Stimulated activated CD4-positive, alpha-beta T cell treated with anti-CD3 and anti-CD28 coated beads, TNF-alpha, amount 100 ng/mL, for 1 hour (primary cell): Measurements from ENCODE around the gene ATP2C2.
"Not testable (repeated sequence)": the region's sequence is repeated elsewhere in the genome, so short reads cannot be mapped to it uniquely, and the experiment has no call there.

ENCODE experiments used
- DNase-seq, 3 donors: peaks; one replicate each; pipeline ENCODE4 v3.0.0-alpha.2; 2020; ENCODE audit warnings: low read depth in 3 of 3, low spot score in 1 of 3

Gene ATP2C2, protein sequence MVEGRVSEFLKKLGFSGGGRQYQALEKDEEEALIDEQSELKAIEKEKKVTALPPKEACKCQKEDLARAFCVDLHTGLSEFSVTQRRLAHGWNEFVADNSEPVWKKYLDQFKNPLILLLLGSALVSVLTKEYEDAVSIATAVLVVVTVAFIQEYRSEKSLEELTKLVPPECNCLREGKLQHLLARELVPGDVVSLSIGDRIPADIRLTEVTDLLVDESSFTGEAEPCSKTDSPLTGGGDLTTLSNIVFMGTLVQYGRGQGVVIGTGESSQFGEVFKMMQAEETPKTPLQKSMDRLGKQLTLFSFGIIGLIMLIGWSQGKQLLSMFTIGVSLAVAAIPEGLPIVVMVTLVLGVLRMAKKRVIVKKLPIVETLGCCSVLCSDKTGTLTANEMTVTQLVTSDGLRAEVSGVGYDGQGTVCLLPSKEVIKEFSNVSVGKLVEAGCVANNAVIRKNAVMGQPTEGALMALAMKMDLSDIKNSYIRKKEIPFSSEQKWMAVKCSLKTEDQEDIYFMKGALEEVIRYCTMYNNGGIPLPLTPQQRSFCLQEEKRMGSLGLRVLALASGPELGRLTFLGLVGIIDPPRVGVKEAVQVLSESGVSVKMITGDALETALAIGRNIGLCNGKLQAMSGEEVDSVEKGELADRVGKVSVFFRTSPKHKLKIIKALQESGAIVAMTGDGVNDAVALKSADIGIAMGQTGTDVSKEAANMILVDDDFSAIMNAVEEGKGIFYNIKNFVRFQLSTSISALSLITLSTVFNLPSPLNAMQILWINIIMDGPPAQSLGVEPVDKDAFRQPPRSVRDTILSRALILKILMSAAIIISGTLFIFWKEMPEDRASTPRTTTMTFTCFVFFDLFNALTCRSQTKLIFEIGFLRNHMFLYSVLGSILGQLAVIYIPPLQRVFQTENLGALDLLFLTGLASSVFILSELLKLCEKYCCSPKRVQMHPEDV

DNA sequence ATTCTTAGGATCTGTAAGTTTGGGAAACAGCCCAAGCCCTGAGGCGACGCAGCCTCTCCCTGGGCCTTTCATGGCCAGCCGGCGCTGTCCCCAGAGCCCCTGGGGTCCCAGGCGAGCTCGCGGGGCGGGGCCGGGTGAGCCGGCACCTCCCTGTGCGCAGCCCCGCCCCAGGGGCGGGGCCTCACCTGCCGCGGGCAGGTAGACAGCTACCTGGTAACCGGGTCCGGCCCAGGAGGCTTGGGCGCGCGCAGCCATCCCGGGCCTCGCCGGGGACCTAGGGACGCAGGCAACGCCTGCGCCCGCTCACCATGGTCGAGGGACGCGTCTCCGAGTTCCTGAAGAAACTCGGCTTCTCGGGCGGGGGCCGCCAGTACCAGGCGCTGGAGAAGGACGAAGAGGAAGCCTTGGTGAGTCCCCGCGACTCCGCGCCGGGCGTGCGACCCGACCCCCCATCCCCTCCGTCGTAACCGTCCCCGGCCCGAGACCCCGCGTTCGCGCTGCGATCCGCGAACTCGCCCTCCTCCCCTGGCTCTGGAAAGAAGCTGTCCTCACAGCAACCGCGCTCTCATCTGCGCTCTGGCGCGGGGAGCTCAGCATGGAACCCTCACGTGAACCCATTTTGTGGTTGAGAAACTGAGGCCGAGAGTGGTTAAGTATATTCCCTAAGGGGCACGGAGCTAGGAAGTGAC is at the start of gene ATP2C2:
Gene ATP2C2, plus strand, starts transcription at position 231 of the 689 bp plus-strand sequence. Its CDS starts 78 bp downstream, at position 309.
- no peak for DNase-seq

DNA sequence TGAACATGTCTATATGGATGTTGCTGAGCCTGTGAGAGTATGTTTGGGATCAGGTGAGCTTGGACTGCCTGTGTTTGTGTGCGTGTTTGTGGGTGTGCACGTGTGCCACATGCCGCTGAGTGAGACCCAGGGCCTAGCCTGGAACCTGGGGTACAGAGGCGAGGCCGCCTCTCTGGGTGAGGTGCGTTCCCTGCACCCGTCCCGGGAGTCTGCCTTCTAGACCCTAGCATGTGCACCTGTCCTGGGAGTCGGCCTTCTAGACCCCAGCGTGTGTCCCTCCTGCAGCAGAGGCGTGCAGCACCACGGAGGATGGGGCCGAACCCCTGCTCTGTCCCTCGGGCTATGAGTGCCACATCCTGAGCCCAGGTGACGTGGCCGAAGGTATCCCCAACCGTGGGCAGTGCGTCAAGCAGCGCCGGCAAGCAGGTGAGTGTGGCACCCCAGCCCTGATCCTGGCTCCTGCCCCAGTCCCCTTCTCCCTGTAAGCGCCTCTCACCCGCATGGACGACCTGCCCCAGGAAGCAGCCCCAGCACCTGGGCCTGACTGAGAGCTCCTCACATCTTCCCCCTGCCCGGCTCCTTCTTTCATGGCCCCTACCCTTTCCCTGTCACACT is 49.1 kb upstream of the ATP2C2 start:
- DNase-seq, result no peak

DNA sequence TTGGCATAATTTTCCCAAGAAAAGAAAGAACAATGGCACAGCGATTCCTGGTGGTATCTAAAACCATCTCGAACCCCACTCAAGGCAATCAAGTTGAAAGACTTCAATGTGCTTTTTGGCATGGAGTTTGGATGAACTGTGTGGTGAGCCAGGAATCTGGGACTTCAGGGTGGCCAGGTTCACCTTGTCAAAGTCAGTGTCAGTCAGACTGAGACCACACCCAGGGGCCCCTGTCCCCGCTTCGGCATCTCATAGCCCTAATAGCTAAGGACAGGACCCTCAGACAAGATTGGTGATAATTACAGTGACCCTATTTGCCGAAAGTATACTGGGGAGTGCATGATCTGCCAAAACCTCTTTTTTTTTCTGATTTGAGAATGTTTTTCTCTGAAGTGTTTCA is 47.8 kb upstream of the ATP2C2 start:
- no peak for DNase-seq

DNA sequence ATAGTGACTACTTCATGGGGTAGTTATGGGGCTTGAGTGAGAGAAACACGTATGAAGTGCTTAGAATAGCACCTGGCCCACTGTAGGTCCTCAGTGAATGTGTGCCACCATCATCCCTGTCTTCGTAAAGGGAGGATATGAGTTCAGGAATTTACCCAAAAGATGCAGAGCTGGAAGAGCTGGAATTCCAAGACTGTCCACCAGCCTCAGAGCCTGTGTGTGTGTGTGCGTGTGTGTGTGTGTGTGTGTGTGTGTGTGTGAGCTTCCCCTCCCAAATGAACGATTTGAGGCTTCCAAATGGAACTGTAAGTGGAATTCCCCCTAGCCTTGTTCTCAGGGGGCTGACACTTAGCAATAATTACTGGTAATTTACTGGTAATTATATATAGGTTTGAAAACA is 46.4 kb upstream of the ATP2C2 start:
- no peak for DNase-seq

DNA sequence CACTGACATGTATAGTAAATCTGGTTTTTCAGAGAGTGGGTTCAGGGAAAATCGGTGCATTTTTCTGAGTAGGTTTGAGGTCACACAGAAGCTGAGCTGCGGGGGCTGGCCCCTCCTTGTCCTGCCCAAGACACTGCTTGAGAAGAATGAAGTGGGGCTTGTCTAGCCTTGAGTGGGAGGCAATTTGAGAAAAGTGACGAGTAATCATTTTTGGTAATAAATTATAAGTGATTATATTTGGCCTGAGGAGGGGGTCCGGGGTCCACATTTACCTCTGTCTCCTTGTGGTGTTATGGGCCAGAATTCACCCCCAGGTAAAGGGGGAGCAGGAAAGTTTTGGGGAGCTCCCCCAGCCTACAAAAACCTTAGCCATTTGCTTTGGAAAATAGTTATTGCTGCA is 45.6 kb upstream of the ATP2C2 start:
- no peak for DNase-seq

DNA sequence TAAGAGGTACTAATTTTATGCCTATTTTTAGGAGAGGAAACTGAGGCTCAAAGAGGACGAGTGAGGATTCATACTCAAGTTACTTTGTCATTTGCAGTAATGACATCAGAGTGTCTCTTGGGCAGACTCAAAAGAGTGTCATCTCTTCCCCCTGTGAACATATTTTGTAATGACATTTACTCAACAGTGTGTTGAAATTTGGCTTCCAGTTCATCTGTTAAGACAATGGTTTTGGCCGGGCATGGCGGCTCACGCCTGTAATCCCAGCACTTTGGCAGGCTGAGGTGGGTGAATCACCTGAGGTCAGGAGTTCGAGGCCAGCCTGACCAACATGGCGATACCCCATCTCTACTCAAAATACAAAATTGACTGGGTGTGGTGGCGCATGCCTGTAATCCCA is 44.7 kb upstream of the ATP2C2 start:
- no peak for DNase-seq

DNA sequence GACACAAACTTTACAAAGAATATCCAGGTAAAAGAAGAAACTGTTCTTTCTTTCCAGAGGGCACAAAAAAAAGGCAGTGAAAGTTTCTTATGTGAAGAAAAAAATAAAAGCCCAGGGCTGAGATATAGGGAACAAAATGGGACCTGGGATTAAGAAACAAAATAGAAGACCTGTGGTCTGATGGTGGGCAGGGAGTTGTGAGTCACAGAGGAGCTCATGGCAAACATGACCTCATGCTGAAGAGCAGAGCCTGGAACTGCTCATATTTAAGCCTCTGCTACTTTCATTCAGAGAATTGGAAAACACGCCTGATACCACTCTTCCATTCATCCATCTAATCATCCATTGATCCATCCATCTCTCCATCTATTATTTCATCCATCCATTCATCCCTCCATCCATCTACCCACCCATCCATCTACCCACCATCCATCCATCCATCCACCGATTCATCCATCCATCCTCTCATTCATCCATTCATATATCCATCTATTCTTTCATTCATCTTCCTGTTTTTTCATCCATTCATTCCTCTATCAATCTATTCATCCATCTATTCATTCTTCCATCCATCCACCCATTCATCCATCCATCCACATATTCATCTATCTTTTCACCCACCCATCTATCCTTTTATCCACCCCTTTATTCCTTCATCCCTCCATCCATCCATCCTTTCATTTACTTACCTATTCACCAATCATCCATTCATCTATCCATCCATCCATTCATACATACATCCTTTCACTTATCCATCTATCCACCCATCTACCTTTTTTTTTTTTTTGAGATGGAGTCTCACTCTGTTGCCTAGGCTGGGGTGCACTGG is 43.7 kb upstream of the ATP2C2 start:
- DNase-seq, result no peak

DNA sequence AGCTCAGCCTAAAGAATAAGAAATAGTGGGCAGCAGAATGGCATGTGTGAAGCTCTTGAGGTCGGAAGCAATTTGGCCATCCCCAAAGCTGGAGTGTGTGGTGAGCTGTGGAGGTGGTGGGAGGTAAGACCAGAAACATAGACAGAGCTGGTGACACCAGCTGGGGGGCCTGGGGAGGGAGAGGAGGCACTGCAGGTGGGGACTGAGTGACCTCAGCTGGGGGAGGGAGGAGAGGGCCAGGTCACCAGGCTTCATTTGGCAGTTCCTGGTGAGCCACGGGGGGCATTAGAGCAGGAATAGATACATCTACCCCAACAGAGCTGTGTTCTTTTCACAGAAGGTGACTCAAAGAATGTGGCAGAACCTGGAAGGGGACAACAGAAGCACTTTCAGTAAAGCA is 41.8 kb upstream of the ATP2C2 start:
- no peak for DNase-seq

DNA sequence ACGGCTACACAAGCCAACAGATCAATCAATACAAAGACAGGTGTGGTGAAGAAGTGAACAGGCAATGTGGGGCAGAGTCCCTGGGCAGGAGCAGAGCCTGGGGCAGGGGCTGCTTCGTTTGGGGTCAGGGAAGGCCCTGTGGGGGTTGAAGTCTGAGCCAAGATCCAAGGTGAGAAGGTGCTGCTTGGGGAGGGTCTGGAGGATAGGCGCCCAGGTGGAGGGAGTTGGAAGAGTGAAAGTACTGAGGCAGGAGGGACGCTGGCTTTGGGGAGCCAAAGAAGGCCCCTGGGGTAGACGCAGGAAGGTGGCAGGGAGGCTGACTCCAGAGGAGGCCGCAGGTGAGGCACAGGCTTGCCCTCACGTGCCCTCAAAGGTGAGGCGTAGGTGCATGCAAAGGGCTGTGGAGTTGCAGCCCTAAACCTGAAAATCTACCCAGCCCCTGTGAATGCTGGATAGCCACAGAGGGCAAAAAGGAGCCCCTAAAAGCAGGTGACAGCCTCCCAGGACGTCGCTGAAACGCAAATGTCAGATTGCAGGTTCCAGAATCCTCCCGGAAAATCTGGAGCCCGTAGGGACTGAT is 40.3 kb upstream of the ATP2C2 start:
- no peak for DNase-seq

DNA sequence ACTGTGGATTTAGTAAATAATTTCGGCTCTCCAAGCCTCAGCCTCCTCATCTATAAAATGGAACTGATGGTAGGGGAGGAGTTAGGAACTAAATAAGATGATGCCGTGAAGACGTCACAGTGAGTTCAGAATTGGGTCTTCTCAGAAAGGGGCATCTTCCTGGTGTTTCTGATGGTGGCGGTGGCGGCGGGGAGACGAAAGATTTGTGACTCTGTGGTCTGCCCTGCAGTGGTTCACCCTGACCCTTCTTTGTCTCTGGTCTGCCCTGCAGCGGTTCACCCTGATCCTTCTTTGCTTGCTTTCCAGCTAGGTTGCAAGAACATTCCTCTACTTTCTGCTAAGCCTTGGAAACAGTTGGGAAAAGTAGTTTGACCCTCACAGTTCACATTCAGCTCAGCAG is 39.3 kb upstream of the ATP2C2 start:
- DNase-seq, result no peak

DNA sequence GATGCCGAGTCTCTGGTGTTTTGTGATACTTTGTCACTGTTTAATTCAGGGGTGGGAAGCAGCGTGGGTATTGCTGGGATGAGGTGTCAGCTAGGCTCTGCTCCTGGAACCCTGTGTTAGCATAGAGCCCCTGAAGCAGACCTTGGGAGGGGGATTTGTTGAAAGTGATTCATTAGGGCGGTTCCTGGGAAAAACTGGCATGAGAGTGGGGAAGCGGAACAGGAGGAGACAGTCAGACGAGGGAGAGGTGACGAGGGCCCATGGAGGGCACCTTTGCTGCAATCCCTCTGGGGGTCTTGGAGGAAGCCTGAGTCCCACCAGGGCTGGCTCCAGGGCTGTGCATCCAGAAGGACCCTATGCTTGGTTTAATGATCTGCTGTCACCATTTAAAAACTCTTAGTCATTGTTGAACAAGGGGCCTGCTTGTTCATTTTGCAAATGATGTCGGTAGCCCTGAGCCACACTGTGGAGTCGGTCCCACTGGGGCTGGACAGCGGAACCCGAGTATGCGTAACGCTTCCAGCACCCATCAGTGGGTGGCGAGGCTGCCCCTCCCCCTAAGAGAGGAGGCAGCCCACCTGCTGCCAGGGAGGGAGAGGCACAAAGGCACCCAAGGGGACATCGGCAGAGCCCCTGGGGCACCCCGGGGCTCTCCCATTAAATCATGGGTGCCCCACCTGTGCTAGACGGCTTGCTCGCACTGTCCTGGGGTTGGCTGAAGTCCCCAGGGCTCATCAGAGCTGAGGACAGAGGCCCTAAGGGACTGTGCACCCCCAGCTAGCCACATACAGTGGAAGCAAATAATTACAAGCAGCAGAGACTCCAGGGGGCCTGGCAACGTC is 38.3 kb upstream of the ATP2C2 start:
- DNase-seq, result no peak

DNA sequence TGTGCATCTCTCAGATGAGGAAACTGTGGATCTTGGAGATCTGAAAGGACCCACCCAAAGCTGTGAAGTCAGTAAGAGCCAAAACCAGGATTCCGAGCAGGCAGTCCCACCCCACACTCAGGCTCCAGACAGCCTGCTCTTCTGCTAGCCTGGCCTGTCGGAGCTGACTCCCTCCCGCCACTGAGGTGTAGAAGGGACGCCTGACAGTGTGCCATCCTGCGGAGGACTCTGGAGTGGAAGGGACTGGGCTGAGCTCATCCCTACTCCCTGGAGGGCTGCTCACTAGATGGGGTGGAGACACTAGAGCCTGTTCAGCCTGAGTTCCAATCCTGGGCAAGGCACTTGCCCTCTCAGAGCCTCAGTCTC is 37.7 kb upstream of the ATP2C2 start:
- DNase-seq, result no peak

DNA sequence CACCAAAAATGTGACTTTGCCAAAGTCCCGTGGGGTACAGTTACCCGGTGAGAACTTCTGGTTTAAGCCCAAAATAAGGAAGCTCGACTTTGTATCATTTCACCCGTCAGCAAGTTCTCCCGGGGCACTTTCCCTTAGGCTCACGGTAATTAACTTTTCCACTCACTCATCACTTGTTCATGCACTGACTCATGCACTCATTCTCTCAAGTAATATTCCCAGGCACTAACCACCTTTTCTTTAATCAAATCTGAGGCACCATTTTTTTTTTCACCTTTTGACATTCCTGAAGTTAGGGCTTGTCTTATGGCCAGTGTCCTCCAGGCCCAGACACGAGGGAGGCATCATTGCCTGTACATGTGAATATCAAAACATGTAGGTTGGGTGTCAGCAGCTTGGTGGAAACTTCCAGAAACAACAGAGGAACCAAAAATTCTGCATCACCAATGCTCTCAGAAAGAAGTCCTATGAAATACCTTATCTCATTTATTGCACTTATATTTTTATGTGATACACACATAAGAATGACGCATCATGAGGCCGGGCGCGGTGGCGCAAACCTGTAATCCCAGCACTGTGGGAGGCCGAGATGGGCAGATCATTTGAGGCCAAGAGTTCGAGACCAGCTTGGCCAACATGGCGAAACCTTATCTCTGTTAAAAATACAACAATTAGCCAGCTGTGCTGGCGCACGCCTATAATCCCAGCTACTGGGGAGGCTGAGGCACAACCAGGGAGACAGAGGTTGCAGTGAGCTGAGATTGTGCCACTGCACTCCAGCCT is 36.1 kb upstream of the ATP2C2 start:
- no peak for DNase-seq

DNA sequence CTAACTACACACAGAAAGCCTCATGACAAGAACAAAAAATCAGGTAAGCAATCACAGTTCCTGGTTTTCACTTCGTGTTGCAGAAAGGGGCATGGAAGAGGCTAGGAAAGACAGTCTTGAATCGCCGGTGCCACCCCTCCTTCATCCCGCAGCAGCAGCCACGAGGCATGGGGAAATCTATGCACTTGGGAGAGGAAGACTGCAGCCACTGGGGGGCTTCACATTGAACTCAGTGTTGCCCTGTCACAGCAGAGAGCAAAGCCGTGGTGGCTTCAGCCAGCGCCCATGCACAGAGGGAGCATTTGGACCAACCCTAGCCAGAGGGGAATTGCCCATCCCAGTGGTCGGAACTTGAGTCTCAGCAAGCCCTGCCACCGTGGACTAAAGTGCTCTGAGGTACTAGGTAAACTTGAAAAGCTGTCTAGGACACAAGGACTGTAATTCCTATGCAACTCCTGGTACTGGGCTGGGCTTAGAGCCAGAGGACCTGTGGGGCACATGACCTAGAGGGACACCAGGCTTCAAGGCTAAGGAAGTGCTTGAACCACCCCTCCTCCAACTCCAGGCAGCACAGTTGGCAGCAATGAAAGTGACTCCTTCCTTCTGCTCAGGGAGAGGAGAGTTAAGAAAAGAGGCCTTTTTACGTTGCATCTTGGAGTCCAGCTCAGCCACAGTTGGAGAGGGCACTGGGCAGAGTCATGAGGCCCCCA is 35.2 kb upstream of the ATP2C2 start:
- DNase-seq, result no peak

DNA sequence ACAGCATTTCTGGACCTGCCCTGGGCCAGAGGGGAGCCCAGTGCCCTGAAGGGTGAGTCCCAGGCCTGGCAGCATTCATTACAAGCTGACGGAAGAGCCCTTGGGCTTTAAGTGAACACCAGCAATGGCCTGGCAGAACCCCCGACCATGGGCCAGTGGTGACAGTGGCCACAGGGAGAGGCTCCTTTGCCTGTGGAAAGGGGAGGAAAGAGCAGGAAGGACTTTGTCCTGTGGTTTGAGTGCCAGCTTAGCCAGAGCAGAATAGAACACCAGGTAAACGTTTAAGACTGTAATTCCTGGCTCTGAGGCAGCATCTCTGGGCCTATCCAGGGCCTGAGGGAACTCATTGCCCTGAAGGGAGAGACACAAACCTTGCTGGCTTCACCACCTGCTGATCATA is 34.3 kb upstream of the ATP2C2 start:
- no peak for DNase-seq

DNA sequence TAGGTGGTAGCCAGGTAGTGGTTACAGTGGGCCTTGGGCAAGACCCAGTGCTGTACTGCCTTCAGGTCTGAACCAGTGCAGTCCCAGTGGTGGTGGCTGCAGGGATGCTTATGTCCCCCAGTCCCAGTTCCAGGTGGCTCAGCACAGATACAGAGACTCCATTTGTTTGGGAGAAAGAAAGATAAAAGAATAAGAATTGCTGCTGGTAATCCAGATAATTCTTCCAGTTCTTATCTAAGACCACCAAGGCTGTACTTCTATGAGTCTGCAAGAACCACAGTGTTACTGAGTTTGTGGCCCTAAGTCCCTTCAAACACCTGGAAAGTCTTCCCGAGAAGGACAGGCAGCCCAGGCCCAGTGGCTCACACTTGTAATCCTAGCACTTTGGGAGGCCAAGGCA is 33.9 kb upstream of the ATP2C2 start:
- DNase-seq, result no peak

DNA sequence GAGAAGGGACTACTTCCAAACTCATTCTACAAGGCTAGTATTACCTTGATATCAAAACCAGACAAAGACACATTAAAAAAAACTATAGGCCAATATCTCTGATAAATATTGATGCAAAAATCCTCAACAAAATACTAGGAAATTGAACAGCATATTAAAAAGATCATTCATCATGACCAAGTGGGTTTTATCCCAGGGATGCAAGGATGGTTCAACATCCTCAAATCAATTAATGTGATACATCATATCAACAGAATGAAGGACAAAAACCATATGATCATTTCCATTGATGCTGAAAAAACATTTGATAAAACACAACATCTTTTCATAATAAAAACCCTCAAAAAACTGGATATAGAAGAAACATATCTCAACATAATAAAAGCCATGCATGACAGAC is 31.1 kb upstream of the ATP2C2 start:
- not testable (repeated sequence) for DNase-seq

DNA sequence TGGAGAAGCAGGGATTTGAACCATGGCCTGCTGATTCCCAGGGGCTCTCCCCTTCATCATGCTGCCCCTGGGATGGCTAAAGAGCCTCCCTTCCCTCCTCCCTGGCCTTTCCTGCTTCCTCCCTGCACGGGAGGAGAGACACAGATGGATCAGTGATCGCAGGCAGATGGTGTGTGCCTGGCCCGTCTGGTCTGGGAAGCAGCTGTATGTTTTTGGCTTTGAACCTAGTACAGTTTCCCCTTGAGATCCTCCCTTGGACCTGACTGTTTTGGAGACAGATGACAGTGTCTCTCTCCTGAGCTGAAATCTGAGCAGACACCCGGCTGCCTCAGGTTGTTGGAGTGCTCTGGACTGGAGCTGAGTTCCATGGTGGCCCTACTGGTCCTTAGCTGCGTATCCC is 29.0 kb upstream of the ATP2C2 start:
- no peak for DNase-seq
